Breast epithelium (tissue), 4 donors: ENCODE data around the gene ZNF606. TPM values are rescaled to one million over a fixed set of nuclear protein-coding genes. Genes with fewer than 3 reads are reported as not detected.

Experiments used
- DNase-seq, 2 donors: peaks; one replicate each; pipeline ENCODE4 v3.0.0-alpha.2; 2019; ENCODE audit warnings: low spot score in 2 of 2
- H3K27ac ChIP-seq, 2 donors: fragments of 200-600 bp; sonication (generic) in 1 of 2; one replicate each; pipeline ENCODE4 v1.5.1; 2016 to 2019; ENCODE audit warnings: mild to moderate bottlenecking in 1 of 2
- H3K27me3 ChIP-seq, 2 donors: fragments of 200-600 bp; sonication (generic) in 1 of 2; one replicate each; pipeline versions ENCODE4 v1.5.1 to v1.6.0; 2017 to 2019; ENCODE audit warnings: control low read depth in 1 of 2, mild to moderate bottlenecking in 1 of 2
- H3K36me3 ChIP-seq: fragments of 200-600 bp; one replicate; pipeline ENCODE4 v1.5.1; 2019
- H3K4me1 ChIP-seq, 2 donors: fragments of 200-600 bp; sonication (generic); one replicate each; pipeline ENCODE4 v1.5.1; 2016 to 2019; ENCODE audit warnings: control low read depth in 1 of 2
- H3K4me3 ChIP-seq, 3 donors: fragments of 200-600 bp; sonication (generic); 1 replicate in 2 of 3; 2 replicates in 1 of 3; pipeline ENCODE4 v1.5.1; 2016 to 2019; ENCODE audit warnings: mild to moderate bottlenecking in 3 of 3, moderate library complexity in 2 of 3
- H3K9me3 ChIP-seq, 2 donors: fragments of 200-600 bp; sonication (generic) in 1 of 2; one replicate each; pipeline ENCODE4 v1.5.1; 2016 to 2019; ENCODE audit warnings: control low read depth in 1 of 2
- POLR2A ChIP-seq: fragments of 450-650 bp; IDR thresholded peaks from one replicate; pipeline ENCODE4 v1.6.1; 2016; ENCODE audit warnings: antibody characterized with exemption, mild to moderate bottlenecking, moderate library complexity
- POLR2AphosphoS5 ChIP-seq, 3 donors: sonication (generic); formaldehyde crosslinking; IDR thresholded peaks; one replicate each; pipeline ENCODE4 v1.6.1; 2017; ENCODE audit warnings: antibody characterized with exemption in 3 of 3
- intact Hi-C: fragments of 100-400 bp; cut with DNase I; formaldehyde crosslinking; loops from one replicate; pipeline ENCODE4 v1.15.1; 2023; ENCODE audit warnings: low total_unique reads
- total RNA-seq, 3 donors: library from RNA; depleted of rRNA; stranded (reverse); fragments of >200 nt; gene quantifications; one replicate each; pipeline ENCODE4 v1.1.0, GENCODE V29; 2016
- TF ChIP-seq, protein P1 (sequence below), 3 donors: fragments of 450-650 bp; IDR thresholded peaks; one replicate each; pipeline ENCODE4 v1.5.1; 2016 to 2017; ENCODE audit warnings: antibody characterized with exemption in 3 of 3, mild to moderate bottlenecking in 3 of 3, moderate library complexity in 3 of 3

Gene ZNF606
- total RNA-seq, 3 donors from 2014 or later: 12.0 to 46.5 (median 21.6) TPM

DNA sequence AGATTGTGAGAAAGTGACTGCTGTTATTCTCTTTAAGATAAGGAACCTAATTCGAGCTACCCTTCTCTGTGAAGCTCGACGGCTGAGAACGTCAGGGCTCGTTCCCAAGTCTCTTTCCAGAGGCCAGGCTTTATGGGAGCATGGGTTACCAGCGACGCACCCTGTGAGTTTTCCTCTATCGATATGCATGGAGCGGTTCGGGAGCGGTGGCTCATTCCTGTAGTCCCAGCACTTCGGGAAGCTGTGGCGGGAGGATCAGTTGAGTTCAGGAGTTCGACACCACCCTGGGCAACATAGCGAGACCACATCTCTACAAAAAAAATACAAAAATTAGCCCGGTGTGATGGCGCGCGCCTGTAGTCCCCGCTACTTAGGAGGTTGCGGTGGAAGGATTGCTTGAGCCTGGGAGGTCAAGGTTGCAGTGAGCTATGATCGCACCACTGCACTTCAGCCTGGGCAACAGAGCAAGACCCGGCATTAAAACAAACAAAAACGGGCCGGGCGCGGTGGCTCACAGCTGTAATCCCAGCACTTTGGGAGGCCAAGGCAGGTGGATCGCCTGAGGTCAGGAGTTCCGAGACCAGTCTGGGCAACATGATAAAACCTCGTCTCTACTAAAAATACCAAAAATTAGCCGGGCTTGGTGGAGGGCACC, 681 bp upstream of the ZNF606 start:
- Histone ChIP-seq H3K27me3 (no peaks in the 10 kb centered on the region), H3K4me3 (peak overlapping the region; percentile 76 to 96 (median 96)), H3K4me1 (peaks cover 0 to 8% of the 10 kb centered on the region in 2 donors), H3K36me3 (peaks cover 22% of the 10 kb centered on the region), H3K27ac (peak overlapping the region; percentile 95 to 97), H3K9me3 (peaks cover 60 to 78% of the 10 kb centered on the region in 2 donors)
- TF ChIP-seq POLR2A: no peak
- TF ChIP-seq POLR2AphosphoS5 (IDR thresholded peaks at IDR 0.05): no peak
- TF ChIP-seq, protein P1, sequence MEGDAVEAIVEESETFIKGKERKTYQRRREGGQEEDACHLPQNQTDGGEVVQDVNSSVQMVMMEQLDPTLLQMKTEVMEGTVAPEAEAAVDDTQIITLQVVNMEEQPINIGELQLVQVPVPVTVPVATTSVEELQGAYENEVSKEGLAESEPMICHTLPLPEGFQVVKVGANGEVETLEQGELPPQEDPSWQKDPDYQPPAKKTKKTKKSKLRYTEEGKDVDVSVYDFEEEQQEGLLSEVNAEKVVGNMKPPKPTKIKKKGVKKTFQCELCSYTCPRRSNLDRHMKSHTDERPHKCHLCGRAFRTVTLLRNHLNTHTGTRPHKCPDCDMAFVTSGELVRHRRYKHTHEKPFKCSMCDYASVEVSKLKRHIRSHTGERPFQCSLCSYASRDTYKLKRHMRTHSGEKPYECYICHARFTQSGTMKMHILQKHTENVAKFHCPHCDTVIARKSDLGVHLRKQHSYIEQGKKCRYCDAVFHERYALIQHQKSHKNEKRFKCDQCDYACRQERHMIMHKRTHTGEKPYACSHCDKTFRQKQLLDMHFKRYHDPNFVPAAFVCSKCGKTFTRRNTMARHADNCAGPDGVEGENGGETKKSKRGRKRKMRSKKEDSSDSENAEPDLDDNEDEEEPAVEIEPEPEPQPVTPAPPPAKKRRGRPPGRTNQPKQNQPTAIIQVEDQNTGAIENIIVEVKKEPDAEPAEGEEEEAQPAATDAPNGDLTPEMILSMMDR (IDR thresholded peaks at IDR 0.05): no peak
- DNase-seq: no peak
- intact Hi-C loops: no loop called here

DNA sequence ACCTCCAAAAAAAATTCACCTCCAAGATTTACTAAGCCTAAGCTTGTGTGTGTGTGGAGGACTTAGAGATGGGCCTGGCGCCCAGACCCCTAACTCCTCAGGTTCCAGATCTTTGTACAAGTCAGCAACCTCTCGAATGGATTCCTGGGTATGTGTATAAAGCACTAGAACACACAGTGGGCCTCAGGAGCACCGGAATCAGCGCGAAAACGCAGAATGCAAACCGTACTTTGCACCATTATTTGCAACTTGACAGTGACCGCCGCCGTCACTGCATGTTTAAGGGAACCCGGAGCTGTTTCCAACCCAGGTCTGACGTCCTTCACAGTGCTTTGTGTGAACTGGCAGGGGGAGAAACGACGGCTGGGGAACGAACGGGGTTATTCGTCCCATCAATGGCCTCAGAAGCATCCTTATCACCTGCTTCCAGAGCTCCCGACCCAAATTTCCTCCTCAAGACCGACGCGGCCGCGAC, 688 bp downstream of the ZNF606 start:
- intact Hi-C loops: no loop called here
- H3K27me3 ChIP-seq: no peaks in the 10 kb centered on the region
- H3K27ac ChIP-seq: peak overlapping the region; percentile 95 to 97
- H3K36me3 ChIP-seq: peaks cover 22% of the 10 kb centered on the region
- no peak for DNase-seq
- TF ChIP-seq POLR2AphosphoS5 (IDR thresholded peaks at IDR 0.05): no peak
- TF ChIP-seq, protein P1 (IDR thresholded peaks at IDR 0.05): no peak
- TF ChIP-seq POLR2A: no peak
- H3K4me3 ChIP-seq: peak overlapping the region; percentile 76 to 96 (median 96)
- H3K4me1 ChIP-seq: peaks cover 0 to 8% of the 10 kb centered on the region in 2 donors
- H3K9me3 ChIP-seq: peaks cover 57 to 76% of the 10 kb centered on the region in 2 donors

DNA sequence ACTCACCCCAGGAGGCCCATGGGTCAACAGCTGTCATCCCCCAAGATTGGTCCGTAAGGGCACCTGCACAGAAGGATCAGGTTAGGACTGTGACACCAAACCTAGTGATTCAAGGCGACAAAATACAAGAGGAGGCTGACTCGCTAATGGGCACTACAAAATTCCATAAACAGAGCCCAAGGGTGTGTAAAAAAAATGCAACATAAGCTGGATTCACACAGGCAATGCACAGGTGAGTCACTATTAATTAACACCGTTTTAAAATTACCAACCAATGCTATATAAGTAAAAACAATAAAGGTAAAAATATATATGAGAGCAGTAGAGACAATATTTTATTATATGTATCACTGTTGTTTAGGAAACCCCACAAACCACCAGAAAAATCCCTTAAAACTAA, 1.9 kb downstream of the ZNF606 start:
- no peaks in the 10 kb centered on the region for H3K27me3 ChIP-seq
- H3K27ac ChIP-seq: no peak overlapping the region
- DNase-seq: no peak
- peaks cover 0 to 8% of the 10 kb centered on the region in 2 donors for H3K4me1 ChIP-seq
- intact Hi-C loops: no loop called here
- peaks cover 58 to 76% of the 10 kb centered on the region in 2 donors for H3K9me3 ChIP-seq
- H3K4me3 ChIP-seq: peak overlapping the region in 1 of 3 donors; percentile 96
- H3K36me3 ChIP-seq: peaks cover 17% of the 10 kb centered on the region
- no peak for TF ChIP-seq POLR2AphosphoS5 (IDR thresholded peaks at IDR 0.05)
- TF ChIP-seq POLR2A: no peak
- TF ChIP-seq, protein P1 (IDR thresholded peaks at IDR 0.05): no peak

DNA sequence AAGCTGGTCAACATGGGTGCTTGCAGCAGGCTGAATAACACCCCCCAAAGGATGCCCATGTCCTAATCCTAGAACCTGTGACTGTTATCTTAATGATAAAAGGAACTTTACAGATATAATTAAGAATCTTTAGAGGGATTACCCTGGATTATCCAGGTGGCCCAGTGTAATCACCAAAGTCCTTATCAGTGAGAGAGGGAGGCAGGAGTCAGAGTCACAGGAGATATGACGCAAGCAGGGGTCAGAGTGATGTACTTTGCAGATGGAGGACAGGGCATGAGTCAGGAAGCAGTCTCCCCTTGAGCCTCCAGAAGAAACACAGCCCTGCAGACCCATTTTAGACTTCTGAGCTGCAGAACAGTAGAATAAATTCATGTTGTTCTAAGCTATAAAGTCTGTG, 9.8 kb downstream of the ZNF606 start:
- intact Hi-C loops: no loop called here
- Histone ChIP-seq H3K36me3 (peaks cover 30% of the 10 kb centered on the region), H3K27ac (no peak overlapping the region), H3K9me3 (peaks cover 94 to 98% of the 10 kb centered on the region in 2 donors), H3K4me3 (no peak overlapping the region), H3K4me1 (no peaks in the 10 kb centered on the region), H3K27me3 (no peaks in the 10 kb centered on the region)
- TF ChIP-seq, protein P1 (IDR thresholded peaks at IDR 0.05): no peak
- no peak for TF ChIP-seq POLR2AphosphoS5 (IDR thresholded peaks at IDR 0.05)
- no peak for TF ChIP-seq POLR2A
- no peak for DNase-seq

DNA sequence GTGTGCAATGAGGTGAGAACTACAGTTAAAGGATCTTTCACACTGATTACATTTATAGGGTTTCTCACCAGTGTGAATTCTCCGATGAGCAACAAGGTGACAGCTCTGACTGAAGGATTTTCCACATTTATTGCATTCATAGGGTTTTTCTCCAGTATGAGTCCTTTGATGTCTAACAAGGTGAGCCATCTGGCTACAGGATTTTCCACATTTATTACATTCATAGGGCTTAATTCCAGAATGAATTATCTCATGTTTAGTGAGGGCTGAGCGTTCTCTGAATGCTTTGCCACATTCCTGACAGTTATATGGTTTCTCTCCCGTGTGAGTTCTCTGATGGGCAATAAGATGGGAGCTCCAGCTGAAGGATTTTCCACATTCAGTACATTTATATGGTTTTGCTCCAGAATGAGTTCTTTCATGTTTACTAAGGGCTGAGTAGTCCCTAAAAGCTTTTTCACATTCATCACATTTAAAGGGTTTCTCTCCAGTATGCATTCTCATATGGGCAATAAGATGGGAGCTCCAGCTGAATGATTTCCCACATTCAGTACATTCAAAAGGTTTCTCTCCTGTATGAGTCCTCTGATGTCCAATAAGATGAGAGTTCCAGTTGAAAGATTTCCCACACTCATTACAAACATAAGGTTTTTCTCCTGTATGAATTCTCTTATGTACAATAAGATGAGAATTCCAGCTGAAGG, 23.9 kb downstream of the ZNF606 start:
- intact Hi-C loops: no loop called here
- peaks cover 100% of the 10 kb centered on the region in 2 donors for H3K9me3 ChIP-seq
- TF ChIP-seq POLR2A (no peak), POLR2AphosphoS5 (IDR thresholded peaks at IDR 0.05) (no peak)
- TF ChIP-seq, protein P1 (IDR thresholded peaks at IDR 0.05): no peak
- DNase-seq: no peak
- no peak overlapping the region for H3K4me3 ChIP-seq
- H3K36me3 ChIP-seq: peaks cover 53% of the 10 kb centered on the region
- H3K27ac ChIP-seq: no peak overlapping the region
- H3K27me3 ChIP-seq: no peaks in the 10 kb centered on the region
- H3K4me1 ChIP-seq: no peaks in the 10 kb centered on the region
